ENCODE results near the gene KDM2B. TPM values are rescaled to one million over a fixed set of nuclear protein-coding genes. Genes with fewer than 3 reads are reported as not detected.

Gene KDM2B
- total RNA-seq, 1 experiment from 2014 or later: 24.7 TPM

GRCh38 chr12:121466794-121467637 lies 113.8 kb downstream of the KDM2B start:
- Mint-ChIP-seq H3K36me3 (ENCODE audit: insufficient read depth, unreplicated experiment) (peaks cover 11% of the 10 kb centered on the region), H3K27ac (ENCODE audit: unreplicated experiment) (no peak overlapping the region), H3K9me3 (ENCODE audit: low read depth, unreplicated experiment) (no peaks in the 10 kb centered on the region), H3K4me1 (ENCODE audit: low read depth, unreplicated experiment) (peaks cover 11% of the 10 kb centered on the region), H3K4me3 (ENCODE audit: low read depth, unreplicated experiment) (peak overlapping the region; percentile 85), H3K27me3 (ENCODE audit: unreplicated experiment) (no peaks in the 10 kb centered on the region)
- CTCF ChIA-PET: no interaction called here
- DNase-seq: peak; percentile 96
- intact Hi-C loops (cut with micrococcal nuclease; ENCODE audit: unreplicated experiment): no loop called here
- BruUV-seq (replicated peaks): no TSS peak
- no peak for TF ChIP-seq CTCF (IDR thresholded peaks at IDR 0.05; ENCODE audit: unreplicated experiment)

GRCh38 chr12:121465921-121466793 lies 114.7 kb downstream of the KDM2B start:
- no peaks in the 10 kb centered on the region for H3K27me3 Mint-ChIP-seq (ENCODE audit: unreplicated experiment)
- peaks cover 11% of the 10 kb centered on the region for H3K36me3 Mint-ChIP-seq (ENCODE audit: insufficient read depth, unreplicated experiment)
- no peaks in the 10 kb centered on the region for H3K9me3 Mint-ChIP-seq (ENCODE audit: low read depth, unreplicated experiment)
- TF ChIP-seq CTCF (IDR thresholded peaks at IDR 0.05; ENCODE audit: unreplicated experiment): no peak
- DNase-seq: peak; percentile 35
- intact Hi-C loops (cut with micrococcal nuclease; ENCODE audit: unreplicated experiment): no loop called here
- H3K4me1 Mint-ChIP-seq (ENCODE audit: low read depth, unreplicated experiment): peaks cover 11% of the 10 kb centered on the region
- H3K4me3 Mint-ChIP-seq (ENCODE audit: low read depth, unreplicated experiment): peak overlapping the region; percentile 85
- CTCF ChIA-PET: no interaction called here
- TSS peak; percentile 73 for BruUV-seq (replicated peaks)
- H3K27ac Mint-ChIP-seq (ENCODE audit: unreplicated experiment): peak overlapping the region; percentile 57

GRCh38 chr12:121464331-121464730 lies 116.5 kb downstream of the KDM2B start:
- BruUV-seq (replicated peaks): no TSS peak
- no peak for TF ChIP-seq CTCF (IDR thresholded peaks at IDR 0.05; ENCODE audit: unreplicated experiment)
- CTCF ChIA-PET: no interaction called here
- peaks cover 11% of the 10 kb centered on the region for H3K4me1 Mint-ChIP-seq (ENCODE audit: low read depth, unreplicated experiment)
- no peak for DNase-seq
- no peak overlapping the region for H3K27ac Mint-ChIP-seq (ENCODE audit: unreplicated experiment)
- no peak overlapping the region for H3K4me3 Mint-ChIP-seq (ENCODE audit: low read depth, unreplicated experiment)
- peaks cover 11% of the 10 kb centered on the region for H3K36me3 Mint-ChIP-seq (ENCODE audit: insufficient read depth, unreplicated experiment)
- intact Hi-C loops (cut with micrococcal nuclease; ENCODE audit: unreplicated experiment): no loop called here
- no peaks in the 10 kb centered on the region for H3K9me3 Mint-ChIP-seq (ENCODE audit: low read depth, unreplicated experiment)
- no peaks in the 10 kb centered on the region for H3K27me3 Mint-ChIP-seq (ENCODE audit: unreplicated experiment)

- H3K4me3 Mint-ChIP-seq (ENCODE audit: low read depth, unreplicated experiment): no peak overlapping the region
- DNase-seq: no peak
- no TSS peak for BruUV-seq (replicated peaks)
Observed at GRCh38 chr12:121461048-121461447, 119.8 kb downstream of the KDM2B start.

More at GRCh38 chr12:121461048-121461447, 119.8 kb downstream of the KDM2B start:
- no peaks in the 10 kb centered on the region for H3K27me3 Mint-ChIP-seq (ENCODE audit: unreplicated experiment)
- peaks cover 8% of the 10 kb centered on the region for H3K4me1 Mint-ChIP-seq (ENCODE audit: low read depth, unreplicated experiment)
- H3K36me3 Mint-ChIP-seq (ENCODE audit: insufficient read depth, unreplicated experiment): peaks cover 7% of the 10 kb centered on the region
- no peaks in the 10 kb centered on the region for H3K9me3 Mint-ChIP-seq (ENCODE audit: low read depth, unreplicated experiment)
- no peak for TF ChIP-seq CTCF (IDR thresholded peaks at IDR 0.05; ENCODE audit: unreplicated experiment)
- intact Hi-C loops (cut with micrococcal nuclease; ENCODE audit: unreplicated experiment): no loop called here
- CTCF ChIA-PET: no interaction called here
- H3K27ac Mint-ChIP-seq (ENCODE audit: unreplicated experiment): no peak overlapping the region
